ENCODE data around the gene FBXO22. TPM values are rescaled to one million over a fixed set of nuclear protein-coding genes. Genes with fewer than 3 reads are reported as not detected.

Gene FBXO22
- total RNA-seq, 4 donors from 2014 or later: 9.9 to 16.7 (median 11.8) TPM

GRCh38 chr15:75920079-75920478, 16.4 kb downstream of the FBXO22 start:
- Histone ChIP-seq H3K9me3 (no peaks in the 10 kb centered on the region), H3K4me3 (no peak overlapping the region), H3K27ac (no peak overlapping the region), H3K36me3 (peaks cover under 1 to 43% (median under 1%) of the 10 kb centered on the region in 3 donors), H3K4me1 (peaks cover 0 to 14% (median 0%) of the 10 kb centered on the region in 4 donors), H3K27me3 (no peaks in the 10 kb centered on the region)
- DNase-seq (ENCODE audit: low spot score in 2 of 2): no peak
- 100% methylated on average over 1 of the region's 1 CpG for WGBS, 2 donors
- TF ChIP-seq, protein P1, sequence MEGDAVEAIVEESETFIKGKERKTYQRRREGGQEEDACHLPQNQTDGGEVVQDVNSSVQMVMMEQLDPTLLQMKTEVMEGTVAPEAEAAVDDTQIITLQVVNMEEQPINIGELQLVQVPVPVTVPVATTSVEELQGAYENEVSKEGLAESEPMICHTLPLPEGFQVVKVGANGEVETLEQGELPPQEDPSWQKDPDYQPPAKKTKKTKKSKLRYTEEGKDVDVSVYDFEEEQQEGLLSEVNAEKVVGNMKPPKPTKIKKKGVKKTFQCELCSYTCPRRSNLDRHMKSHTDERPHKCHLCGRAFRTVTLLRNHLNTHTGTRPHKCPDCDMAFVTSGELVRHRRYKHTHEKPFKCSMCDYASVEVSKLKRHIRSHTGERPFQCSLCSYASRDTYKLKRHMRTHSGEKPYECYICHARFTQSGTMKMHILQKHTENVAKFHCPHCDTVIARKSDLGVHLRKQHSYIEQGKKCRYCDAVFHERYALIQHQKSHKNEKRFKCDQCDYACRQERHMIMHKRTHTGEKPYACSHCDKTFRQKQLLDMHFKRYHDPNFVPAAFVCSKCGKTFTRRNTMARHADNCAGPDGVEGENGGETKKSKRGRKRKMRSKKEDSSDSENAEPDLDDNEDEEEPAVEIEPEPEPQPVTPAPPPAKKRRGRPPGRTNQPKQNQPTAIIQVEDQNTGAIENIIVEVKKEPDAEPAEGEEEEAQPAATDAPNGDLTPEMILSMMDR (IDR thresholded peaks at IDR 0.05): no peak
- TF ChIP-seq POLR2A (IDR thresholded peaks at IDR 0.05) (no peak), EP300 (IDR thresholded peaks at IDR 0.05) (no peak)

GRCh38 chr15:75921732-75922703, 18.3 kb downstream of the FBXO22 start:
- peak in 1 of 2 donors; percentile 58 for TF ChIP-seq EP300 (IDR thresholded peaks at IDR 0.05)
- TF ChIP-seq POLR2A (IDR thresholded peaks at IDR 0.05): no peak
- TF ChIP-seq, protein P1 (IDR thresholded peaks at IDR 0.05): peak in 1 of 5 experiments; percentile 14
- H3K4me1 ChIP-seq: peaks cover 0 to 22% (median 0%) of the 10 kb centered on the region in 4 donors
- H3K36me3 ChIP-seq: peaks cover 0 to 37% (median 0%) of the 10 kb centered on the region in 3 donors
- no peak overlapping the region for H3K4me3 ChIP-seq
- peak; percentile 21 to 74 for DNase-seq (ENCODE audit: low spot score in 2 of 2)
- 70 to 71% methylated on average over 9 of the region's 9 CpGs for WGBS, 2 donors
- no peaks in the 10 kb centered on the region for H3K27me3 ChIP-seq
- no peaks in the 10 kb centered on the region for H3K9me3 ChIP-seq
- H3K27ac ChIP-seq: peak overlapping the region in 2 of 4 donors; percentile 17 to 56

DNA sequence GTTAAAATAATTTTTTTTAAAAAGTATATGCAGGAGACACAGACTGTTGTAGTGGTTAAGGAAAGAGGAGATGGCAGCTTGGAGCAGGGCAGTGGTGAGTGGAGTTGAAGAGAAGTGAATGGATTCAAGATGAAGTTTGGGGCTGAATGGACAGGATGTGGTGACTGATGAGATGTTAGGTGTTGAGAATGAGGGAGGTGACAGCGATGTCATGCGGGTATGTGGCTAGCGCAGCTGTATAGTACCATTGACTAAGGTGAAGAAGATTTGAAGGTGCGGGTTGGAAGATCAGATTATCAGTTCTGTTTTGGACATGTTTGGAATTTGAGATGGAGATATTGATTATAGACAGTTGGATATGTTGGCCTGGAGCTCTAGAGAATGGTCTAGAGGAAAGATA, 20.1 kb downstream of the FBXO22 start:
- no peaks in the 10 kb centered on the region for H3K27me3 ChIP-seq
- no peak for DNase-seq (ENCODE audit: low spot score in 2 of 2)
- peaks cover 0 to 28% (median 0%) of the 10 kb centered on the region in 3 donors for H3K36me3 ChIP-seq
- TF ChIP-seq, protein P1 (IDR thresholded peaks at IDR 0.05): no peak
- no peak for TF ChIP-seq POLR2A (IDR thresholded peaks at IDR 0.05)
- no peak for TF ChIP-seq EP300 (IDR thresholded peaks at IDR 0.05)
- H3K4me3 ChIP-seq: no peak overlapping the region
- peaks cover 0 to 22% (median 0%) of the 10 kb centered on the region in 4 donors for H3K4me1 ChIP-seq
- H3K27ac ChIP-seq: no peak overlapping the region
- 96 to 97% methylated on average over 4 of the region's 4 CpGs for WGBS, 2 donors
- no peaks in the 10 kb centered on the region for H3K9me3 ChIP-seq

DNA sequence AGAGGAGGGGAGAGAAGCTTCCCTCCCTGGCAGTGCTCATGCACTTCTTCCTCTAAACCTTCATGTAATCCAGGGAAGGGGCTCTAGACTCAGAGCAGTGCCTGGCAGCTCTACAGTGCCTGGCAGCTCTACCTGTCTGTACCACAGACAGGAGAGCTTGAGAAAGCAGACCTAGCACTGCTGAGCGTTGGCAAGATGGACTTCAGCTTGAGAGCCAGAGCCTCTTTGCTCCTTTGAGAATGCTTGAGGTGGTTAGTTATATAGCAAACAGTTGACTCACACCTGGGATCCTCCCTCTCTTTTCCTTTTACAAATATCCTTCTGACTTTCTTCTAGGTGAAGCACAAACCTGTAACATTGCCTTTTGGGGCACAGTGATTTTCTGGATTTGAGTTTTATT, 20.9 kb downstream of the FBXO22 start:
- no peak overlapping the region for H3K27ac ChIP-seq

More for the DNA sequence above, 20.9 kb downstream of the FBXO22 start:
- Histone ChIP-seq H3K4me1 (peaks cover 0 to 22% (median 0%) of the 10 kb centered on the region in 4 donors), H3K27me3 (no peaks in the 10 kb centered on the region), H3K36me3 (peaks cover 0 to 20% (median 0%) of the 10 kb centered on the region in 3 donors), H3K4me3 (no peak overlapping the region), H3K9me3 (no peaks in the 10 kb centered on the region)
- DNase-seq (ENCODE audit: low spot score in 2 of 2): no peak
- 70 to 89% methylated on average over 1 of the region's 1 CpG for WGBS, 2 donors
- TF ChIP-seq, protein P1 (IDR thresholded peaks at IDR 0.05): no peak
- TF ChIP-seq POLR2A (IDR thresholded peaks at IDR 0.05) (no peak), EP300 (IDR thresholded peaks at IDR 0.05) (no peak)

All from tibial nerve (tissue), 4 donors.